GM21360 (cell line): ENCODE measurements around the gene TMEFF1.
A peak's percentile ranks its signal among the peaks of the same experiment; 100 is the strongest.

Source experiments
- ATAC-seq: cut with Tn5 transposase; IDR thresholded peaks from one replicate; pipeline ENCODE4 v1.9.1; 2021; ENCODE audit warnings: mild to moderate bottlenecking, moderate library complexity; ENCODE audit not compliant: unreplicated experiment

TMEFF1 gene

DNA sequence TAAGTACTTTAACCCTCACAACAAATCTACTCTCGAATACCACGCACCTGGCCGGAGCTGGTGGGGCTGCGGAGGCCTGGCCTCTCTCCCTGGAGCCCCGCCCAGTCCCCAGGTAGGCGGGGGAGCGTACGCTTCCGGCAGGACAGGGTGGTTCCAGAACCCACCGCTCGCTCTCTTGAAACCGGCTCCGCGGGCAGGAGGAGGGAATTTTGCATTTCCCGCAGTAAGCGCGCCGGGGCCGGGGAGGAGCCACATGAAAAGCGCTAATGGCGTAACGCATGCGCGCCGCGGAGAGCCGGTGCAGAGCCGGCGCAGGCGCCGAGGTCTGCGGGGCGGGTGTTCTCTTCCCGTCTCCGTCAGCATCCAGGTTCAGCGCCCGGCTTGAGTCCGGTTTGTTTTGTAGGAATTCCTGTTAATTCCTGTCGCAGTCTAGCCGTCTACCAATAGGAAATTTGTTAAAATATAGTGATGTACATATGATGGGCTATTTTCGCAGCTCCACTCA, 125.7 kb downstream of the TMEFF1 start:
- peak; percentile 75 for ATAC-seq

DNA sequence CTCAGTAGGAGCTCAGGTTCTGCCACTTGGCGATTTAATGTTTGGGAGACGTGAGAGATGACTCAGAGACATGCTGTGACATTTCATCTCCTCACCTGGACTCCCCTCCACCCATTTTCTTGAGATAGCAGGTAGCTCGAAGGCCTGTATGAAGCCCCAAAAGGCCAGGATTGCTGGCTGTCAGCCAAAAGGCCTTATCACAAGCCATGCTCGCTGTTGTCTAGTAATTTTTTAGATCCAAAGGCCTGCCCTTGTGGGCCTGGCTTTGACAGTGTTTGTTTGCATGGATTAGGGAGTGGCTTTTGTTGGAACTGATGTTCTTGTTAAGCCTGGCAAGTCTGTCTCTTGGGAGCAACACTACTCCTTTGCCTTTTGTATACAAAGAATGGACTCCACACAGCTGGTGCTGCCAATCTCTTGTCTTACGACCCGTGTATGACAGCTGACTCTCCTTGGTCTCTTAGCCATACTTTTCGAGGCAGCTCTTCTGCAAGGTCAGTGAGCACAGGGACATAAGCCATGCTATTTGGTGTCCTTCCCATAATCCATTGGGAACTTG, 127.7 kb downstream of the TMEFF1 start:
- no peak for ATAC-seq

DNA sequence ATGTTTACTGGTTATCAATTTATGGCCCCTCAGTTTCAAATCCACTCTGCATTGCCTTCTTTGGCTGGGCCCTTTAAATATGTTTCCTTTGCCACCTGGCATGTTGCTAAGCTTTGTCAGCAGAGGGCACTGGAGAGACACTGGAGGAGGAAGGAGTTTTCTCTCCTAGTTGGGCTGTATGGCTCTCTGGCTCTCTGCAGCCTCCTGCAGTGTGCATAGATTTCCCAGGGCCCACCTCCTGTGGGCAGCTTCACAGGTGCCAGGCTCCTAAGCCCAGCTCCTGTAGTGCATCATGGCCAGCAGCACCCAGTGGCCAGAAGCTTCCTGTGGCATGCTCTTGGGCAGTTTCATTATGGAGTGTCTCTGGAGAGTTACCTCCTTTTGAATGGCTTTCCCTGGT, 128.3 kb downstream of the TMEFF1 start:
- ATAC-seq: peak; percentile 65

DNA sequence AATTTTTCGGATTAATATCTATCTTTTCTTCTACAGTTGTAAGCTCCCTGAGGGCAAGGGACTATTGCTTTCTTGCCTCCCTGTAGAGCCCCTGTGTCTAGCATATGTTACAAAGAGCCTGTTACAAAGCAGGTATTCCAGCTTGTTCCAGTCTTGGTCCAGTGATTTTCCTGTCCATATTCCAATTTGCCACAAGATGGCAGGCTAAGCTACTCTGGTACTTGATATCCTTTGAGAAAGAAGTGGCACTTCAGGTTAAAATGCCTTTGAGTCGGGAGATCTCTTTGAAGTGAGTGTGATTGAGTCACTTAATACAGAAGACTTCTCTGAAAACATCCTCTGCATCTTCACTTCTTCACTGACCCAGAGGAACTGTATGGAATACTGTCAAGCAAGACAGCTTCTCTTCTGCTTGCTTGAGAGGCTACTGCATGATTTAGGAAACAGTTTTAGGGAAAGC, 129.4 kb downstream of the TMEFF1 start:
- no peak for ATAC-seq

DNA sequence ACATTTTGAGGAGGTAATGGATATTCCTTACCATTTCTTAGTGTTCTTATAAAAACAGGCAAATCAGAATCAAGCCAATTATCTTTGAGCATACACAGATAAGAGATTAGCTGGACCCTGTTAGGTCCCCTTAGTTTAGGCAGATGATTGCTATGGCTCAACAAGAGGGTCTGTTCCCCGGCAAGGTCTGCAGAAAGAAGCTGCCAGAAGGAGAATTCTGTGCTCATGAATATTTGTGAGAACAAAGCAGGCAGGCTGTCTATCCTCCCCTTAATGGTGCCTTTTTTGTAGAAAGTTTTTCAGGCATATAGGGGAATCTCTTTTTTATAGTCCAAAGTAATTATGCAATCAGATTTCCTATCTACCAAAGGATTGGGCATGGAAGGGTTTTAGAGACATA, 132.5 kb downstream of the TMEFF1 start:
- no peak for ATAC-seq

DNA sequence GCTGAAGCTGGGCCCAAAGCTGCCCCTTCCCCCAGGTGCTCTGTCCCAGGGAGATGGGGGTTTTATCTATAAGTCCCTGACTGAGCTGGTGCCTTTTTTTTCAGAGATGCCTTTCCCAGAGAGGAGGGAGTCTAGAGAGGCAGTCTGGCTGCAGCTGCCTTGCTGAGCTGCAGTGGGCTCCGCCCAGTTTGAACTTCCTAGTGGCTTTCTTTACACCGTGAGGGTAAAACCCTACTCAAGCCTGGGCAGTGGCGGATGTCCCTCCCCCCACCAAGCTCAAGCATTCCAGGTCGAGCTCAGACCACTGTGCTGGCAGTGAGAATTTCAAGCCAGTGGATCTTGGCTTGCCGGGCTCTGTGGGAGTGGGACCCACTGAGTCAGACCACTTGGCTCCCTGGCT, 146.2 kb downstream of the TMEFF1 start:
- ATAC-seq: no peak

DNA sequence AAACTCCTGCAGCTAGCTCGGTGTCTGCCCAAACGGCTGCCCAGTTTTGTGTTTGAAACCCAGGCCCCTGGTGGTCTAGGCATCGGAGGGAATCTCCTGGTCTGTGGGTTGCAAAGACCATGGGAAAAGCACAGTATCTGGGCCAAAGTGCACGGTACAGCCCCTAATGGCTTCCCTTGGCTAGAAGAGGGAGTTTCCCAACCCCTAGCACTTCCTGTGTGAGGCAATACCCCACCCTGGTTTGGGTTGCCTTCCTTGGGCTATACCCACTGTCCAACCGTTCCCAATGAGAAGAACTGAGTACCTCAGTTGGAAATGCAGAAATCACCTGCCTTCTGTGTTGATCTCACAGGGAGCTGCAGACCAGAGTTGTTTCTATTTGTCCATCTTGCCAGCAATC, 146.7 kb downstream of the TMEFF1 start:
- no peak for ATAC-seq

DNA sequence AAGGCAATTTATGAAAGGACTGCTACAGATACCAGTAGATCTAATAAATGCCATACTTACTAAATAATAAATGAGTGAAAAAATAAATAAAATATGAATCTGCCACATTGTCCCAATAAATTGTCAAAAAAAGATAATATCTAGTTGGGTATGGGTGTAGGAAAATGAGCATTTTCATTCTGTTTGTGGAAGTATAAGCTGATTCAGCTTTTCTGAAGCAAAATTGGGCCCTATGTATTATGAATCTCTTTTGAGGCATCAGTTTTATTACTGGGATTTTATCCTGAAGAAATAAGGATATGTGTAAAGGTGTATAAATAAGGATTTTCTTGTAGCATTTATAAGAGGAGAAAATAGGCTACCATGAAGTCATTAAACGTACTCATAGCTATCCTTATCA, 151.0 kb downstream of the TMEFF1 start:
- ATAC-seq: no peak

DNA sequence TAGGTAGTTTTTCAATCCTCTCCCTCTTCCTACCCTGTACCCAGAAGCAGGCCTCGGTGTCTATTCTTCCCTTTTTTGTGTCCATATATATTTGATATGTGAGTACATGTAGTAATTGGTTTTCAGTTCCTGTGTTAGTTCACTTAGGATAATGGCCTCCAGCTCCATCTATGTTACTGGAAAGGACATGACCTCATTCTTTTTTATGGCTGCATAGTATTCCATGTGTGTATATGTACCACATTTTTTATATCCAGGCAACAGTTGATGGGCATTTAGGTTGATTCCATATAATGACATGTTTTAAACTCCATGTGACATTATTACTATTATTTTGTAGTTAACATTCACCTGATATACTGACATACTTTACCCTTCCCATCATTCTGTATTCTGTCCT, 154.0 kb downstream of the TMEFF1 start:
- no peak for ATAC-seq
